Measurements from ENCODE around the gene SCYL1.
"Not testable (repeated sequence)": the region's sequence is repeated elsewhere in the genome, so short reads cannot be mapped to it uniquely, and the experiment has no call there.

Gene SCYL1

GRCh38 chr11:65562788-65563187, 37.9 kb downstream of the SCYL1 start:
- H3K27ac ChIP-seq, result no peak overlapping the region
- no peak for TF ChIP-seq CTCF (IDR thresholded peaks at IDR 0.05)
- no peak for TF ChIP-seq ZFX (IDR thresholded peaks at IDR 0.05; ENCODE audit: borderline replicate concordance)

- H3K27ac ChIP-seq, result no peak overlapping the region; the same call in 1 of the 2 replicates
Measured at GRCh38 chr11:65563601-65564000, 38.7 kb downstream of the SCYL1 start.

GRCh38 chr11:65564879-65565559, 40.1 kb downstream of the SCYL1 start:
- not testable (repeated sequence) for H3K27ac ChIP-seq

More at GRCh38 chr11:65563601-65564000, 38.7 kb downstream of the SCYL1 start:
- TF ChIP-seq ZFX (IDR thresholded peaks at IDR 0.05; ENCODE audit: borderline replicate concordance), result no peak
- TF ChIP-seq CTCF (IDR thresholded peaks at IDR 0.05), result no peak

- TF ChIP-seq ZFX (IDR thresholded peaks at IDR 0.05; ENCODE audit: borderline replicate concordance) (no peak), CTCF (IDR thresholded peaks at IDR 0.05) (no peak)
- no peak overlapping the region for H3K27ac ChIP-seq
Measured at GRCh38 chr11:65565624-65566453, 41.0 kb downstream of the SCYL1 start.

GRCh38 chr11:65569164-65569972, 44.5 kb downstream of the SCYL1 start:
- peak overlapping the region; percentile 96 for H3K27ac ChIP-seq
- TF ChIP-seq ZFX (IDR thresholded peaks at IDR 0.05; ENCODE audit: borderline replicate concordance) (no peak), CTCF (IDR thresholded peaks at IDR 0.05) (no peak)

GRCh38 chr11:65569973-65570918, 45.4 kb downstream of the SCYL1 start, which contains the start of gene ZNRD2:
ZNRD2 (plus strand) TSS chr11:65570477; CDS start chr11:65570492, 15 bp downstream.
- peak within 1 kb of the TSS; percentile 96 for H3K27ac ChIP-seq
- TF ChIP-seq ZFX (IDR thresholded peaks at IDR 0.05; ENCODE audit: borderline replicate concordance) (no peak), CTCF (IDR thresholded peaks at IDR 0.05) (peak; percentile 79)

Measured in 22Rv1 (cell line).